H1 (cell line): Measurements from ENCODE around the gene WDFY3. TPM values are rescaled to one million over a fixed set of nuclear protein-coding genes. Genes with fewer than 3 reads are reported as not detected.

Source experiments
- CTCF ChIA-PET: fragments of 300-600 bp; sonication (Branson Sonifier 250); formaldehyde crosslinking; loops from one replicate; lab custom pipeline; 2021; ENCODE audit not compliant: partially characterized antibody; lab: Charles Lee
- POLR2A ChIA-PET: fragments of 300-600 bp; sonication (Branson Sonifier 250); formaldehyde crosslinking; loops from one replicate; lab custom pipeline; 2021; ENCODE audit warnings: inconsistent platforms; ENCODE audit not compliant: partially characterized antibody; lab: Charles Lee
- DNase-seq, 2 experiments: peaks; one replicate each; pipeline versions ENCODE4 v3.0.0 to v3.0.0-alpha.2; 2010 to 2022; ENCODE audit warnings: low spot score in 2 of 2, low read depth in 1 of 2, mixed read lengths in 1 of 2
- FAIRE-seq: peaks from 2 replicates; lab custom pipeline; 2011; peaks lifted over from hg19 to GRCh38; lab: Jason Lieb, UNC
- H2AFZ ChIP-seq: 2 replicates; pipeline ENCODE4 v1.8.1; 2012; ENCODE audit warnings: low read length, inconsistent platforms
- H2AK5ac ChIP-seq: 2 replicates; pipeline ENCODE4 v1.6.1; 2013; ENCODE audit warnings: low read depth, low read length
- H2BK120ac ChIP-seq: replicated peaks from 2 replicates; pipeline ENCODE3; 2013; ENCODE audit warnings: low read depth, low read length, inconsistent platforms
- H2BK12ac ChIP-seq: 2 replicates; pipeline ENCODE4 v1.6.1; 2013; ENCODE audit warnings: low read depth, low read length
- H2BK15ac ChIP-seq: 2 replicates; pipeline ENCODE4 v1.6.1; 2013; ENCODE audit warnings: low read length
- H2BK20ac ChIP-seq: 2 replicates; pipeline ENCODE4 v1.6.1; 2013; ENCODE audit warnings: low read length
- H2BK5ac ChIP-seq: 2 replicates; pipeline ENCODE4 v1.6.1; 2013; ENCODE audit warnings: low read depth, low read length
- H3K14ac ChIP-seq: 2 replicates; pipeline ENCODE4 v1.6.1; 2013; ENCODE audit warnings: inconsistent platforms; ENCODE audit not compliant: insufficient read length
- H3K18ac ChIP-seq: 2 replicates; pipeline ENCODE4 v1.6.1; 2013; ENCODE audit warnings: low read length; ENCODE audit errors: extremely low read depth
- H3K23ac ChIP-seq: 2 replicates; pipeline ENCODE4 v1.6.1; 2013; ENCODE audit warnings: inconsistent platforms; ENCODE audit not compliant: insufficient read length
- H3K23me2 ChIP-seq: 2 replicates; pipeline ENCODE4 v1.6.1; 2013; ENCODE audit warnings: low read depth, low read length
- H3K27ac ChIP-seq: 2 replicates; pipeline ENCODE4 v1.6.1; 2011; ENCODE audit warnings: low read depth, low read length, inconsistent platforms
- H3K27me3 ChIP-seq, 4 experiments: replicated peaks in 1 of 4; 1 replicate in 1 of 4; 2 replicates in 3 of 4; pipeline versions ENCODE4 v1.6.1 to v1.8.1; 2011 to 2013; ENCODE audit warnings: low read length in 3 of 4, mild to moderate bottlenecking in 3 of 4, inconsistent platforms in 2 of 4, mixed read lengths in 2 of 4, moderate library complexity in 1 of 4; ENCODE audit not compliant: control insufficient read depth in 3 of 4, insufficient read depth in 3 of 4; ENCODE audit errors: extremely low read depth in 1 of 4
- H3K36me3 ChIP-seq, 4 experiments: 2 replicates each; pipeline versions ENCODE4 v1.6.1 to v1.8.1; 2011 to 2013; ENCODE audit warnings: mild to moderate bottlenecking in 4 of 4, low read length in 3 of 4, moderate library complexity in 2 of 4, control low read depth in 1 of 4, inconsistent platforms in 1 of 4; ENCODE audit not compliant: insufficient read depth in 4 of 4, control insufficient read depth in 2 of 4
- H3K4ac ChIP-seq: replicated peaks from 2 replicates; pipeline ENCODE3; 2013; ENCODE audit warnings: low read length, low read depth, mixed read lengths, inconsistent platforms; ENCODE audit not compliant: insufficient read length
- H3K4me1 ChIP-seq, 4 experiments: replicated peaks in 1 of 4; 1 replicate in 1 of 4; 2 replicates in 3 of 4; pipeline versions ENCODE4 v1.6.1 to v1.8.1; 2011 to 2013; ENCODE audit warnings: low read length in 3 of 4, inconsistent platforms in 2 of 4, mixed read lengths in 1 of 4; ENCODE audit not compliant: insufficient read depth in 4 of 4, control insufficient read depth in 3 of 4
- H3K4me2 ChIP-seq, 2 experiments: 2 replicates each; pipeline versions ENCODE4 v1.6.1 to v1.8.1; 2011 to 2013; ENCODE audit warnings: low read depth in 2 of 2, low read length in 2 of 2, control low read depth in 1 of 2, inconsistent platforms in 1 of 2, mild to moderate bottlenecking in 1 of 2; ENCODE audit not compliant: insufficient read depth in 1 of 2
- H3K4me3 ChIP-seq, 4 experiments: fragments of 200-600, 300-600 bp in 1 of 4; sonication (generic), shearing (Covaris generic), sonication (Bioruptor Twin) in 1 of 4; 2 replicates each; pipeline versions ENCODE4 v1.5.1 to v1.8.1; 2011 to 2016; ENCODE audit warnings: low read length in 4 of 4, low read depth in 3 of 4, control low read depth in 2 of 4, inconsistent platforms in 2 of 4, mild to moderate bottlenecking in 2 of 4, mixed read lengths in 1 of 4, moderate library complexity in 1 of 4; ENCODE audit not compliant: insufficient read depth in 2 of 4; ENCODE audit errors: extremely low read depth in 1 of 4
- H3K56ac ChIP-seq: replicated peaks from 2 replicates; pipeline ENCODE3; 2013; ENCODE audit warnings: low read depth, mild to moderate bottlenecking, mixed read lengths, low read length, inconsistent platforms; ENCODE audit not compliant: insufficient read length
- H3K79me1 ChIP-seq: 2 replicates; pipeline ENCODE4 v1.6.1; 2013; ENCODE audit warnings: low read depth, low read length, control low read depth
- H3K79me2 ChIP-seq, 2 experiments: 2 replicates each; pipeline versions ENCODE4 v1.6.1 to v1.8.1; 2012 to 2013; ENCODE audit warnings: low read length in 2 of 2, mild to moderate bottlenecking in 2 of 2, inconsistent platforms in 1 of 2; ENCODE audit not compliant: insufficient read depth in 2 of 2, control insufficient read depth in 1 of 2
- H3K9ac ChIP-seq, 4 experiments: replicated peaks in 1 of 4; 1 replicate in 1 of 4; 2 replicates in 3 of 4; pipeline versions ENCODE4 v1.6.1 to v1.8.1; 2011 to 2013; ENCODE audit warnings: low read depth in 3 of 4, low read length in 3 of 4, control low read depth in 2 of 4, mild to moderate bottlenecking in 2 of 4, moderate library complexity in 2 of 4, inconsistent platforms in 1 of 4; ENCODE audit errors: extremely low read depth in 1 of 4
- H3K9me3 ChIP-seq, 2 experiments: 2 replicates each; pipeline versions ENCODE4 v1.6.1 to v1.8.1; 2012 to 2013; ENCODE audit warnings: mild to moderate bottlenecking in 2 of 2, moderate library complexity in 2 of 2, control low read depth in 1 of 2, inconsistent platforms in 1 of 2, low read depth in 1 of 2, low read length in 1 of 2, mixed read lengths in 1 of 2; ENCODE audit not compliant: insufficient read depth in 2 of 2
- H4K20me1 ChIP-seq, 2 experiments: replicated peaks in 1 of 2; 2 replicates each; pipeline versions ENCODE3 to v1.8.1; 2011 to 2013; ENCODE audit warnings: inconsistent platforms in 2 of 2, low read length in 2 of 2, mild to moderate bottlenecking in 1 of 2; ENCODE audit not compliant: insufficient read depth in 2 of 2, control insufficient read depth in 1 of 2
- H4K5ac ChIP-seq: 2 replicates; pipeline ENCODE4 v1.6.1; 2013; ENCODE audit warnings: low read length, low read depth, mixed read lengths, inconsistent platforms; ENCODE audit not compliant: insufficient read length
- H4K8ac ChIP-seq: 2 replicates; pipeline ENCODE4 v1.8.0; 2013; ENCODE audit warnings: mild to moderate bottlenecking, moderate library complexity, low read length, inconsistent platforms; ENCODE audit not compliant: insufficient read depth; ENCODE audit errors: extremely low read depth
- H4K91ac ChIP-seq: replicated peaks from 2 replicates; pipeline ENCODE3; 2013; ENCODE audit warnings: low read length, mixed read lengths, inconsistent platforms; ENCODE audit not compliant: insufficient read length
- ATF2 ChIP-seq: IDR thresholded peaks from 2 replicates; pipeline ENCODE4 v1.6.1; 2012; ENCODE audit warnings: low read length, inconsistent platforms
- CREB1 ChIP-seq: IDR thresholded peaks from 2 replicates; pipeline ENCODE4 v1.6.1; 2012; ENCODE audit warnings: inconsistent platforms
- CTBP2 ChIP-seq: IDR thresholded peaks from 2 replicates; pipeline ENCODE4 v1.7.0; 2011; ENCODE audit warnings: borderline replicate concordance, mild to moderate bottlenecking, moderate library complexity, mixed read lengths, low read length; ENCODE audit not compliant: insufficient read depth, insufficient read length
- EZH2 ChIP-seq: fragments of 200-600 bp; sonication (generic); IDR thresholded peaks from 2 replicates; pipeline ENCODE4 v1.7.1; 2012; ENCODE audit warnings: low read depth, mild to moderate bottlenecking, moderate library complexity, low read length, inconsistent platforms; ENCODE audit not compliant: severe bottlenecking
- JUND ChIP-seq: IDR thresholded peaks from 2 replicates; pipeline ENCODE4 v1.6.1; 2011; ENCODE audit warnings: mild to moderate bottlenecking, improper control_type of control experiment, low read length
- KDM4A ChIP-seq: IDR thresholded peaks from one replicate; pipeline ENCODE4 v1.7.1; 2012; ENCODE audit warnings: low read depth, mild to moderate bottlenecking, moderate library complexity, low read length, inconsistent platforms; ENCODE audit not compliant: severe bottlenecking
- USF2 ChIP-seq: IDR thresholded peaks from 2 replicates; pipeline ENCODE4 v1.6.1; 2011; ENCODE audit warnings: low read length, improper control_type of control experiment
- WGBS, 2 experiments: shearing (Covaris generic) in 1 of 2; methylation state at CpG; one replicate each; pipeline versions ENCODE4 v1.1.6 to v1.1.7; 2013 to 2015; ENCODE audit warnings: low lambda C conversion rate in 2 of 2, mixed read lengths in 2 of 2, inconsistent platforms in 1 of 2, low coverage in 1 of 2, missing lambda C conversion rate in 1 of 2; ENCODE audit not compliant: insufficient replicate concordance in 2 of 2, insufficient coverage in 1 of 2, insufficient read length in 1 of 2; ENCODE audit errors: extremely low coverage in 1 of 2, missing lambda C conversion rate in 1 of 2; 5-methylcytosine and 5-hydroxymethylcytosine counted together
- polyA plus RNA-seq, 7 experiments: library from polyadenylated mRNA; depleted of rRNA in 3 of 7; stranded (reverse) in 5 of 7; unstranded in 2 of 7; fragments of >200 nt in 5 of 7; fragments of 200-250 nt in 2 of 7; gene quantifications; 1 replicate in 5 of 7; 2 replicates in 1 of 7; 4 replicates in 1 of 7; pipeline versions ENCODE4 v1.2.1 to v1.2.3, GENCODE V29; 2011 to 2013; ENCODE audit warnings: missing spikeins in 2 of 7, mixed read lengths in 2 of 7
- total RNA-seq: library from RNA; stranded (reverse); fragmentation: NEBNext Ultra II Directional; extraction: Animal tissue kit (Norgen Biotek cat#: 25700); gene quantifications from 2 replicates; pipeline ENCODE4 v1.2.1, GENCODE V29; 2021

The WDFY3 gene
- total and polyA plus RNA-seq, 2 of the 8 experiments (the other 6 are each of a cell fraction or from before 2014, with no cell fraction given) = 25.6 to 62.4 TPM

GRCh38 chr4:84937381-84937977 lies 29.0 kb downstream of the WDFY3 start:
- Histone ChIP-seq H3K23me2 (no peaks in the 10 kb centered on the region), H4K91ac (no peak overlapping the region), H3K4ac (no peak overlapping the region), H3K79me2 (peaks cover 3 to 94% of the 10 kb centered on the region in 2 experiments; a peak in 3 of 4 replicates), H3K9me3 (peaks cover 0 to 12% of the 10 kb centered on the region in 2 experiments; a peak in 3 of 4 replicates), H2AK5ac (no peak overlapping the region), H3K23ac (no peak overlapping the region), H3K14ac (no peak overlapping the region), H2BK15ac (no peak overlapping the region), H4K8ac (no peak overlapping the region), H2BK5ac (no peak overlapping the region), H3K36me3 (peaks cover 0 to 2% (median 1%) of the 10 kb centered on the region in 4 experiments; a peak in 2 of 8 replicates), H2BK120ac (no peak overlapping the region), H3K4me2 (no peak overlapping the region), H3K18ac (no peak overlapping the region), H2AFZ (no peak overlapping the region), H3K9ac (no peak overlapping the region), H4K20me1 (peaks cover 0 to 1% of the 10 kb centered on the region in 2 experiments), H3K27me3 (no peaks in the 10 kb centered on the region), H2BK12ac (no peak overlapping the region), H3K4me3 (no peak overlapping the region), H4K5ac (no peak overlapping the region), H3K27ac (no peak overlapping the region; the same call in 1 of the 2 replicates), H3K56ac (no peak overlapping the region), H3K4me1 (no peaks in the 10 kb centered on the region), H3K79me1 (no peaks in the 10 kb centered on the region; the same call in 1 of the 2 replicates), H2BK20ac (no peak overlapping the region)
- no peak for DNase-seq
- ChIA-PET CTCF (no interaction called here), POLR2A (no interaction called here)
- FAIRE-seq = no peak
- 94% methylated on average over 3 of the region's 3 CpGs; no CpG with 5 or more reads in 1 of the 2 experiments for WGBS, 2 experiments
- TF ChIP-seq JUND (no peak), KDM4A (no peak), USF2 (no peak), CREB1 (no peak), ATF2 (no peak), EZH2 (no peak), CTBP2 (no peak)
